GM19324 (cell line): ENCODE results near the gene FAM222A.
A peak's percentile ranks its signal among the peaks of the same experiment; 100 is the strongest.

Source experiments
- ATAC-seq: cut with Tn5 transposase; IDR thresholded peaks from one replicate; pipeline ENCODE4 v1.9.1; 2021; ENCODE audit warnings: mild to moderate bottlenecking, moderate library complexity; ENCODE audit not compliant: unreplicated experiment, low FRiP score

Gene FAM222A

DNA sequence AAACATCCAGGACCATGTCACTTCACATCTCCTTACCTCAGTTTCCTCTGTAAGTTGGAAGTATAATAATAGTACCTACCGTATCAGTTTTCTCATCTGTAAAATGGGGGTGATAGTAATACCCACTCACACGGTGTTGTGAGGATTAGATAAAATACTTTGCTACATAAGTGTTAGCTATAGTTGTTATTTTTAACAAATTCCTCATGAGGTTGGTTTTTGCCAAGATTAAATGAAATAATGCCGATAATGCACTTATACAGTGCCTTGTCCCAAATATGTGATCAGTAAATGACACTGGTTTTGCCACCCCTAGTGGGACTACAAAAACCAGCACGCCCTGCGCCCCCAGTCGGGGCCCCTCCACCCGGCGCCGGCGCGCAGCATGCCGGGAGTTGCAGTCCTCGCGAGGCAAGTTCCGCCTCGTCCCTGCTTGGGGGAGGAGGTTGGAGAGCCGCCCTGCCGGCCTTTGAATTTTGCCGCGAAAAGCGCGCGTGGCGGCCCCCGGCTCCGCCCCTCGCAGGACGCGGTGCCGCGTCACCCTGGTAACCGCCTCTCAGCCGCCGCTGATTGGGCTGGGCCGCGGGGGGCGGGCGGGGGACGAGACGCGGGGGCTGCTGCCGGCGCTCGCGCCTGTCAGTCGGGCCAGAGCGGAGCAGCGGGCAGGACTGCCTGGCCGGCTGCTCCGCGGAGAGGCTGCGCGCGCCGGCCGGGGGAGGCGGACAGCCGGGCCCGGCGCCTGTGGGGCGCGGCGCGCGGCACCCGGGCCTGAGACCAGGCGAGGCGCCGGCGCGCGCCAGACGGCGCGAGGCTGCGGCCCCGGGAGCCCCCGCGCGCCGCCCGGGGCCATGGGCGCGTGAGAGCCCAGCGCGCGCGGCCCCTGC, at the start of gene FAM222A:
FAM222A (plus strand) TSS at position 639 of the 884 bp plus-strand sequence. CDS start 30,322 bp downstream, outside the sequence.
- ATAC-seq, result peak; percentile 90

DNA sequence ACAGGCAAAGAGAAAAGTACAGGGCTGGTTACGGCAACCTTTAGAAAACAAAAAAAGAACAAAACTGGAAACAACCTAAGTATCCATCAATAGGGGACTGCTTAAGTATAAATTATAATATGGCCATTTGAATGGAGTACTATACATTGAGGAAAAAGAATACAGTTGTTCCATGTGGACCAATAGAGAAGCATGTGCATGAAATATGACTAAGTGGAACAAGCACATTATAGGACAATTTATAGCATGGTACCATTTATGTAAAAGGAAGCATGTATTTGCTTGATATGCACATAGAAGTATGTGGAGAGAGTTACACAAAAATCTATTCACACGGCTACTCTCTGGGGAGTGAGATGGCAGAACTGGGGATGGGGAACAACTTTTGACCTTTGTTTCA, 49.2 kb upstream of the FAM222A start:
- no peak for ATAC-seq

DNA sequence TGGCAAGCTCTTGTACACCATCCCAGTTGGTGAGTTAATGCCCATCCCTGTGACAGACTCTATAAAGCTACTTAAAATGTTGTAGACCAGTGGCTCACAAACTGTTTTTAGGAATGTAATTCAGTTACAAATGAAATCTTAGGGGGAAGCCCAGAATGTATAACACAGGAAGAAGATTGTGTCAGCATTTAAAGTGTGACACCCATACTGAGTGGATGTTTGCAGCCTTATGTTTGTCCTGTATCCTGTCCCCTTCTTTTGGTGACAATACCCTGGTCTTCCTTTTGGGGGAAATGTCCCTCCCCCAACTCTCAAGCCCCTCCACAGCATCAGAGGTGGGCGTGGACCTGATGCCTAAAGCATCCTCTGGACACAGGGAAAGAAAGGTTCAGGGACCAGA, 47.6 kb upstream of the FAM222A start:
- no peak for ATAC-seq

DNA sequence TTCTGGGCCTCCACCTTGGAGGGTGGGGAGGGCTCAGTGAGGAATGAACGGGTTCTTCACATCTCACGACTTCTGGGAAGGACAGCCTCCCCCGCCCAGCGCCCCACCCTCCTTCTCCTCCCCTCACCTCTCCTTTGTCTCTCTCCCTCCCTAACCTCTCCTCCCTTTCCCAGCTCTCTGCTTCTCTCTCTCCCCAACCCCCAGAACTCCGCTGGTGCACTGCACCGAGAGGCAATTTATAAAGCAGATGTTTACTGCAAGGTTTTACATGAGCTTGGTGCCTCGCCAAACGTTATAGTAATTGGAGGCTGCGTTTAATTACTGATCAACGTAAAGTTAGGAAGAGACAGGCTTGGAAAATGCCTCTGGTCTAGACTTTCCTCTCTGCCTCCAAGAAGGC, 42.9 kb upstream of the FAM222A start:
- ATAC-seq, result no peak

DNA sequence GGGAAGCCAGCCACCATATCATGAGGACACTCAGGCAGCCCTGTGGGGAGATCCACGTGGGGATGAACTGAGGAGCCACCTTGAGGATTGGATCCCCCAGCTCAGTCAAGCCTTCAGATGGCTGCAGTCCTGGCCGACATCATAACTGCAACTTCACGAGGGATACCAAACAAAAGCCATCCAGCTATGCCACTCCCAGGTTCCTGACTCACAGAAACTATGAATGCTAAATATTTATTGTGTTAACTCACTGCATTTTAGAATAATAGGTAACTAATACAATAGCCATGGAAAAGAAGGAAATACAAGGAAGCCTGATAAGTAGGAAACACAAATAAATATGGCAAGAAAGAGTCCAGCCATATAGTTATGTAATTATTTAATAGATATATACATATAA, 42.1 kb upstream of the FAM222A start:
- ATAC-seq, result no peak

DNA sequence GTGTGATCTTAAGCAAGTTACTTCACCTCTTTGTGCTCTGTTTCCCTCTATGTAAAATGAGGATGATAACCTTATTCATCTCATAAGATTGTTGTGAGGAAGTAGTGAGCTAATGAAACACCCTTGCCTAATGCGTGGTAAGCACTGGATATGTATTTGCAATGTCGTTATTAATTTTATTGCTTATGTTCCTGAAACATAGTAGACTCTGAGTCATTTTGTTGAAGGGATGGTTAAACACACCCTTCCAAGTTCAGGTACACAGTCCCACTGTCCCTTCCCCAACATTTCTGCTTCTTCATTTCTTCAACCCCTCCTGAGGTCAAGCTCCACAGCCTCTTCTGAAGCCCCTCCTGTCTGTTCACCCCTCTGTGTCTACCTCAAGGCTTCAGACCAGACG, 40.2 kb upstream of the FAM222A start:
- ATAC-seq, result no peak

DNA sequence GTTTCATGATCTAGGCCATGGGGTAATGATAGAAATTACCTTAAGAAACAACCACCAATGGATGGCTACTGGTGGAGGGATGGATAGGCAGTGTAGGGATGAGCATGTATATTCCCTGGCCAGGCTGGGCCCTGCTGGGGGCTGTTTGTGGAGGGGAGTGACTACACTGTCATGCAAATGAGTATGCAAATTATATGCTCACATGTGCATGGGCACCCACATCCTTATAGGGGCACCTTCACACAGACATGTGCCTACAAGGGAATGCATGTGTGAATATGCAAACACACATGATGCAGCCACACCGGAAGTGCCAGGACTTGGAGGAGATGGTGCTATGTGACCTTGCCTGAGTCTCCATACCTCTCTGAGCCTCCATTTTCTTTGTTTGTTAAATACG, 39.7 kb upstream of the FAM222A start:
- ATAC-seq, result no peak

DNA sequence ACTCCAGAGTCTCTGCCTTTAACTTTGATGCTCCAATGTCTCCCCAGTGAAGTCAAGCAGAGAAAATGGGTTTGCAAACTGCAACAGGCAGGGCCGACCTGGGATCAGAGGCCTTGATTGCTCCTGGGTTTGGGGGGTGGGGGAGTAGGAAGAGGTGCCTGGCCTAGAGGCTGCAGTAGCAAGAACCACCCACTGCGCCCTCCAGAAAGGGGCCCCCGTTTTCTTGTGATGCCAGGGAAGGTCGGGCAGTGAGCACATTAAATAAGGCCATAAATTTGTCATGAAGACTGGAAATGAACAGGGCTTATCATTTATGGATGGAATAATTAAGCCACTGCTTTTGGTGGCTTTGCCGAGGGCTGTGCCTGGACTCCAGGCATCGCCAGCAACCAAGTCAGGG, 38.2 kb upstream of the FAM222A start:
- no peak for ATAC-seq

DNA sequence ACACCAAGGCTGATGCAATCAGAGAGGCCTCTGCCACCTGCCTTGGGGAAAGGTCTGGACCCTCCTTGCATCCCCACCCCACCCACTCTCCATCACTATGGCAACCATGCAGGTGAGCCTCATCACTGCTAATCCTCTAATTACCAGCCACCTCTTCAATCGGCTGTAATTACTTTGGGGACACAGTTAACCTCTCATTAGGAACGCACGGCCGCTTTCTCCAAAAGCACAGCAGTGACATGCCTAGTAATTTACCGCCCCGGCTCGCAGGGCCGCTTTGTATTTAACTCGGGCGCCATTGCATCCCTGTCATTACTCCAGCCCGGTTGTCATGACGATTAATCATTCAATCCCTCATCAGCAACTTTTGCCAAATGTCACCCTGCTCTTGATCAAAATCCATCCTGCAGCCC, 36.3 kb upstream of the FAM222A start:
- ATAC-seq, result no peak

DNA sequence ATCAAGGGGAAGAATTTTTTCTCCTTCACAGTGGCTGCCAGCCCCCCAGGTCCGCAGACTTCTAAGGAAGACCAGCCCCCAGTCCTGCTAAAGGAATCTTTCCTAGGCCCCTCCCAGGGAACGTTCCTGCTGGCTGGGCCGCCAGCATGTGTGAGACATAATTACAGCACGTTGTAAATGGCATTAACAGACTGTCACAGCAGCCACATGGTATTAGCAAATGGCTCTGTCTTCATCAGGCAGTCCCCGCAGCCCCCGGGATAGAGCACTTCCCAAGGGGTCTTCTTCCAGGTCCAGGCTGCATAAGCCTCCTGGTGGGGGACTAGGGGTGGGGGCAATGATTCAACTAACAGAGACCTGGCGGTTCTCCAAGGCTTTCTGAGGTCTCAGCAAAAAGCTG, 34.9 kb upstream of the FAM222A start:
- no peak for ATAC-seq

DNA sequence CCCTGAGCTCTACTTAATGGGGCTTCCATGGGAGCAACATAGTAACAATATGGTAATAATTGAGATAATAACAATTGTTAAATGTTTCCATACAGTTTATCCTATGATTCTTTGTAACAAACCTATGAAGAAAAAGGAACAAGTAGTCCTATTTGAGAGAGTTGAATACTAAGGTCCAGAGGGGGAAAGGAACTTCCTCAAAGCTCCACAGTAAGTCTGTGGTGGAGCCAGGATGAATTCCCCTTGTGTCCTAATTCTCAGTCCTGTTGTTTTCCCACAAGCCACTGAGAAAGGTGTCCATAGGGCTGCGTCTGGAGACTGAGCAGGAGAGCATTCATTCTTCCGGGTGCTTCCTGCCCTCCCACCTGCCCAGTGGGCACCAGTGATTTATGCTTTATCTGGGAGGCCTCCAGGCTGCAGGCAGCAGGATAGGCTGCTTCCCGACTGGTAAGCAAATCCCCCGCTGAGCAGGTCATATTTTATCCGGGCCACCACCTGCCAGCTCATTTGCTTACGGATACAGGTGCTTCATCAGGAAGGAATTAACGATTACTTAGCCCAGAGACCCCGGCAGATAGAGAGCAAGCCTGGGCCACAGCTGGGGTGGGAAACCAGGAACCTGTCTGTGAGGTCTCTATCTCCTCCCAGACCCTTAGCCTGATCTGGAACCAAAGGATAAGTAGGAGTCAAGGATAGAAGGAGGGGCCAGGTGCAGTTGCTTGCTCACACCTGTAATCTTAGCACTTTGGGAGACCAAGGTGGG, 33.9 kb upstream of the FAM222A start:
- no peak for ATAC-seq

DNA sequence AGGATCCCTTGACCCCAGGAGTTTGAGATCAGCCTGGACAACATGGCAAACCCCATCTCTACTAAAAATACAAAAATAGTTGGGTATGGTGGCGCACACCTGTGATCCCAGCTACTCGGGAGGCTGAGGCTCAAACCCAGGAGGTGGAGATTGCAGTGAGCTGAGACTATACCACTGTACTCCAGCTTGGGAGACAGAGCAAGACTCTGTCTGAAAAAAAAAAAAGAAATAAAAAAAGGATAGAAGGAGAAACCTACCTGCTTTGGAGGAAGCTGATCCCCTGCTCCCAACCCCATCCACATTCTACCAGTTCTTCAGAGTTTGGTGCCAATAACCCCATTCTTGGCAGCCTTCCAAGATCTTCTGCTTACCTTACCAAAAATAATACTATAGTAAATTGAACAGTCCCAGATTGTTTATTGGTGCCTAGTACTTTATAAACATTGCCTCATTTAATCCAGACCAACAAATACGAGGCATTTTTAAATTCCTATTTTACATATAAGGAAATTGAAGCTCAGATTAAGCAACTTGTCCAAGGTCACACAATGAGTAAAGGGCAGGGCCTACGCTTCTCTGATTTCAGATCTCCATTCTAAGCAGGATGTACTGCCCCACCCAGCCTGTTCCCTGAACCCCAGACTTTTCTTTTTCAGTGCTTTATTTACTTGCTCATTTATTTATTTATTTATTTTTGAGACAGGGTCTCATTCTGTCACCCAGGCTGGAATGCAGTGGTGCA, 33.2 kb upstream of the FAM222A start:
- ATAC-seq, result no peak

DNA sequence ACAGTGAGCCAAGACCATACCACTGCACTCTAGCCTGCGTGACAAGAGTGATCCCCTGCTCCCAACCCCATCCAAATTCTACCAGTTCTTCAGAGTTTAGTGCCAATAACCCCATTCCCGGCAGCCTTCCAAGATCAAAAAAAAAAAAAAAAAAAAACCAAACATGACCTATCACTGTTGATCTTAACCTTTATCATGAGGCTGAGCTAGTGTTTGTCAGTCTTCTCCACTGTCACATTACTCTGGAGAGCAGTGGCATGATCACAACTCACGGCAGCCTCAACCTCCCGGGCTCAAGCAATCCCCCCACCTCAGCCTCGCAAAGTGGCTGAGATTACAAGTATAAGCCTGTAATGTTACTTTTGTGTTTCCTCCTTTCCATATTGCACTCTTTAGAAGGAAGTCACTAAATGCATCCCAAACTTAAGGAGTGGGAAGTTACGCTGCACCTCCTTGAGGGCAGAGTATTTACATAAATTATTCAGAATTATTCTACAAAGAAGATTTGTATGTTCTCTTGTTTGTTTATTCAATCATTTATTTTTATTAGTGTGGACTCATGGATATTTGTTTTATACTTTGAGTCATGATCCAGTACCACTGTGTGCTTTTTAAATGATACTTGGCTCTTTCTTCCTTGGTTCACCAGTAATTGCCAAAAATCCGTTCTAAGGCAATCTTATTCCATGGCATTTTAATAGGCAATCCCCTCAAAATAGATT, 31.5 kb upstream of the FAM222A start:
- ATAC-seq, result no peak

DNA sequence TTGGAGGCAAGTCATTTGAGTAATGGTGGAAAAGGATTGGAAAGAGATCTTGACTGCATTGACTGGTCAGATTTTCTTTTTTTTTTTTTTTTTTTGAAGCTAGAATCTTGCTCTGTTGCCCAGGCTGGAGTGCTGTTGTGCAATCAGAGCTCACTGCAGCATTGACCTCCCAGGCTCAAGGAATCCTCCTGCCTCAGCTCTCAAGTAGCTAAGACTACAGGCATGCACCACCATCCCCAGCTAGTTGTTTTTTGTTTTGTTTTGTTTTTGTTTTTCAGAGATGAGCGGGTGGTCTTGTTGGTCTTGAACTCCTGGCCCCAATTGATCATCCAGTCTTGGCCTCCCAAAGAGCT, 30.9 kb upstream of the FAM222A start:
- no peak for ATAC-seq

DNA sequence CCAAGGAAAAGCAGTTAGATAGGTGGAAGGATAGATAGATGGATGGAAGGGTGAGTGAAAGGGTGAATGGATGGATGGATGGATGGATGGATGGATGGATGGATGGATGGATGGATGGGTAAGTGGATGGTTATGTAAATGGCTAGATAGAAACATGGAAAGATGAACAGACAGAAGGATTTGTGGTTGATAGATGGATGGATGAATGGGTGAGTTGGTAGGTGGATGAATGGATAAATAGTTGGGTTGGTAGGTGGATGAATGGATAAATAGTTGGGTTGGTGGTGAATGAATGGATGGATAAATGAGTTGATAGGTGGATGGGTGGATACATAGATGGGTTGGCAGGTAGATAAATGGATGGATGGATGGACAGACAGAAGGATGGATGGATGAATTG, 30.3 kb upstream of the FAM222A start:
- ATAC-seq, result no peak

DNA sequence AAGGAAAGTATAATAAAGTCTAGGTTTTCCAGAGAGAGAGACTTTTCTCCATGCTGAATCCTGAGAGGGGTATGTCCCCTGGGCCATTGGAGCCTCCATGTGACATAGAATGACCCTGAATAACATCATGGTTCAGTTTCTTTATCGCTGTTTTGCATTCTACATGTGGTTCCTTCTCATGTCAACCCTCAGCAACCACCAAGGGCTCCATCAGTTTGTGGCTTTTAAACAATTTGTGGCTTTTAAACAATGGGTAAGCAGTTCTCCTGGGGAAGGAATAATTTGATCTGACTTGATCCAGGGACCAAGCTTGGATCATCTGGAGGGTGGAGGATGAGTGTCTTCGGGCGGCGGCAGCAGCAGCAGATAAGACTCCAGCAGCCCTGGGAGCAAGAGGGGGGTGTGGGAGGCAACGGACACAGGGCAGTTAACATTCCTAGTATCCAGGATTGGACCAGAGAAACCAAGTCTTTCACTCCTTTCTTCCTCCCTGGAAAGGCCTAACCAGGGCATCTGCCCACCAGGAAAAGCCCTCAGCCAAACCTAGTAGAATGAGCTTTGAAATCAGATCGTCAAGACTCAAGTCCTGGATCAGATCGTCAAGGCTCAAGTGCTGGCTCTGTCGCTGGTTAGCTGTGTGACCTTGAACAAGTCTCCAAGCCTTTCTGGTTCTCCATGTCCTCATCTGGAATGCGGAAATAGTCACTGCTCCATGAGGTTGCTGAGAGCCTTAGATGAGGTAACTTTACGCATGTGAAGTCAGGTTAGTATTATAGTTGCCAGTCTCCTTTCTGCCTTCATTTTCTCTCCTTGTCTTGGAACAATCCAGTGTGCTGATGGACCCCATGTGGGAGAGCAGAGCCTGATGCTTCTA, 27.8 kb upstream of the FAM222A start:
- ATAC-seq, result no peak

DNA sequence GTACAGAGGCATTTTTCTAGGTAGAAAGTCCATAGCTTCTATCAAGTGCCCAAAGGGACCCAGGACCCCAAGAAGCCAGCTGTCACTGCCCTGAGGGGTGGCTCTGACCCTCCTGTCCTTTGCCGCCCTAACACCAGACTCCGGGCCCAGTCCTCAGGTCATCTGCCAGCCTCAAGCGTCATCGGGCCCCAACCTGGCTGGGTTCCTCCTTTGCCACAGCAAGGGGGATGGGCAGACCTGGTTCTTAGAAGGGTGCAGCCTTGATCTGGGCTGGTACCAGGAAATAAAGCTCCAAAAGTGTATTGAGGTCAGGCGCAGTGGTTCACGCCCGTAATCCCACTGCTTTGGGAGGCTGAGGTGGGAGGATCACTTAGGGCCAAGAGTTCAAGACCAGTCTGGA, 27.1 kb upstream of the FAM222A start:
- no peak for ATAC-seq

DNA sequence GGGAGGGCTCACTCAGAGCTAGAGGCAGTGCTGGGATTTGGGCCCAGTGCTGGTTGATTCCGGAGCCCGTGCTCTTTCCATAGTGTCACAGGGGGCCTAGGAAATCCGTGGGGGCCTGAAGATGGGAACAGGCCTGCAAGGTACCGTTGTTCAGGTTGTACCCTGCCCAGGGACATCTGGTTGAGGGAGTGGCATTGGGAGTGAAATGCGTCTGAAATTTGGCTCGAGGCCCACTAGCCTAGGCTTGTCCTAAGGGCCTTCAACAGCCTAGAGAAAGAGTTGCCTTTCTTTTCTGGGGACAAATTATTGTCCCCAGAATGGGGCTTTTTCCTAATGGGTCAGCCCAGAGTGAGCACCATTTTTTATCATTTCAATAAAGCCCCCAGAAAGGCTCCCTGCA, 26.4 kb upstream of the FAM222A start:
- ATAC-seq, result no peak

DNA sequence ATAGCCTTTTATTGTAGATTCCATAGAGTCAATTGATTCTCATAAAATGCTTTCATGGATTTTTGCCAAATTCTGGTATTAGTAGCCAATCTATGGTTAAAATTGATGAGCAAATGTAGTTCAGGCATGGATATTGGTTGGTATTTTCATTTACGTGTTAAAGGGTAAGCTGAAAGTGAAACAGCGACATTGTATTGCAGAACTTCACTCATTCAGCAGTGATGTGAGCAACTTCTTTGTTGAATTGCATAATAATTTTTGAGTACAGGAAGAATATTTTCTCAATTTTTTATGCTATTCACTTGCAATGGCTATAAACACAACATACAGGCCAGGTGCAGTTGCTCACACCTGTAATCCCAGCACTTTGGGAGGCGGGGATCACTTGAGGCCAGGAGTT, 24.2 kb upstream of the FAM222A start:
- no peak for ATAC-seq

DNA sequence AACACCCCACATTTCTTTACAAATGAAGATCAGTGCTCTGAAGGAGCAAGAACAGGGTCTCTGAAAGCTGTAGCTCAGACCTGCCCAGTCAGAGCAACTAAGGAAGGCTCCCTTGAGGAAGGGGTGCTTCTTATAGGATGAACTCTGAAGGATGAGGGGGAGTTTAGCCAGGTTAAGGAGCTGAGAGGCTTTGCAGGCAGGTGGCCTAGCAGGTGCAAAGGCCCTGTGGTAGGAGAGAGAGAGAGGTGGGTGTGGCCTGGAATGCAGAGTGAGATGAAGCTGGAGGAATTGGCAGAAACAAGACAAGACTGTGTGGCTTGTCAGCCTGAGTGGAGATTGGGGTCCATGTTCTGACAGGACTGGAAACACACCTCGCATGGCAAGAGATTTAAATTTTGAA, 20.5 kb upstream of the FAM222A start:
- ATAC-seq, result no peak
